ENCODE measurements around the gene GDPD2.

DNA sequence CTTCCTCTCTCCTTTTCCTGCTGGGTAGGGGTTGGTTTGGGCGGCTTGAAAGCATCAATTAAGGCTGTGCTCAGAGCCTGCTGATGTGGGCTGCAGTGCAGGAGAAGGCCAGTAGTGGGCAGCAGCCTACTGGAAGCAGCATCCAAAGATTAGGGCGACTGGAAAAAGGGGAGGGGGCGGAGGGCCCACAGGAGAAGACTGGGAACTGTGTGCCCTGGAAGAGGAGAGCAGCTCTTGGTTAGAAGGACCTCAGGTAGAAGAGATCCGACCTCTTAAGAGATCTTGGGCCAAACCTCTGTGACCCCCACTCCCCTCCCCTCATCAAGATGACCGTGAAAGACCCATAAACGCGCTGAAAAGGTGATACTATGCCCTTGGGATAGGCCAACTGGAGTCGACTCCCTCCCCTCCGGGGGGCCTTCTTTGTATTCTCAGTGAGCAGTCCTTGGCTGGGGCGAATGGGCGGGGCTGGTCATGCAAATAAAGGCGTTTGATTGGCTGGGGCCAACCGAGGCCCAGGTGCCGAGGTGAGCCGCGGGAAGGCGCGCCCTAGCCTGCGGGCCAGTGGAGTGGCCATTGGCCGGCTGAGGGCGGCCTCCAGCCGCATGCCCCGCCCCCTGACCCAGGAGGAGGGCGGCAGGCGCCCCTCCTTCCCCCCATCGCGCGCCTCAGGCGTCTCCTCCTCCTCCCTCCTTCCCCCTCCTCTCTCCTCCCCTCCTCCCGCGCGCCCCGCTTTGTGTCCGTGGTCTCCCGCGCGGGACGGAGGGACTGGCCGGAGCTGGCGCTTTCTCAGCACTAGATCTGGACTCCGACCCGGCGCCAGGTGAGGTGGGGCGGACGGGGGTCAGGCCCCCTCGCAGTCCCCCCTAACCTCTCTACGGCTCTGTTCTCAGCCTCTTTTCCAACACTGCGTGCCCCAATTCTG, 31.6 kb downstream of the GDPD2 start:
- TF ChIP-seq GATA2 (IDR thresholded peaks at IDR 0.05; ENCODE audit: low read depth, low read length) (no peak), GATA3 (IDR thresholded peaks at IDR 0.05; ENCODE audit: low read depth, low read length) (no peak)
